ENCODE measurements around the gene CACNB2.
"Not testable (repeated sequence)": the region's sequence is repeated elsewhere in the genome, so short reads cannot be mapped to it uniquely, and the experiment has no call there.

The CACNB2 gene

DNA sequence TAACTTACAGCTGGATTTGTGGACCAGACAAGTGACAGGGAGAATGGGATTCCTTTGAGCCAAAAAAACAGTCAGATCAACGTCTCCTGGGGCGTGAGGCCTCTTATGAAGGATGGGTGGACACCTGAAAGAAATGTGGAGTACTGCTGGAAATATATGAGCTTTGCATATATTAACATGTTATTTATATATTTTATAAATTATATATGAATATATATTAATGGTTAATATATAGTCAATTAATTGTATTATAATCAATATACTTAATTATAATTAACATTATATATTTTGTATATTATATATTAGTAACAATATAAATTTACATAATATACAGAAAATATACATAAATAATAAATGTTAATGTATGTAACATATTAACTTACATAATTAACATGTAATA is 57.5 kb downstream of the CACNB2 start:
- no peak for DNase-seq (ENCODE audit: low read depth in 2 of 3, low spot score in 1 of 3)

- no peak for DNase-seq (ENCODE audit: low read depth in 2 of 3, low spot score in 1 of 3)
Observed at GRCh38 chr10:18201877-18202276, 61.7 kb downstream of the CACNB2 start.

- DNase-seq (ENCODE audit: low read depth in 2 of 3, low spot score in 1 of 3), result no peak
Observed at GRCh38 chr10:18202680-18203460, 62.6 kb downstream of the CACNB2 start.

DNA sequence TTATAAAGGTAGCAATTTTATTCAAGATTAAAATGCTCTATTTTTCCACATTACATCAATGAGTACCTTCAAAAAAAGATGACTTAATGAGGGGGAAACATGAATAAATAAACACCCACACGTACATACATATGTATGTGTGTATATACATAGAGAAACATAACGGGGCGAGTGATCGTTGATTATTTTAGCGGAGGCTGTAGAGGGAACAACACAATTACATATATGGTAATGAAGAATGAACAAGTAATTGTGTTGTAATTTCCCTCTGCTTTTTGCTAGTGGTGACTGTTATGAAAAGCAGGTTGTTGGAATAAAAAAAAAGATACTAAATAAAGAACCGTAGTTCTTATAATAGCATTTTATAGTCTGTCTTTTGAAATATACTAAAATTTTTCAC is 63.2 kb downstream of the CACNB2 start:
- DNase-seq (ENCODE audit: low read depth in 2 of 3, low spot score in 1 of 3), result no peak

DNA sequence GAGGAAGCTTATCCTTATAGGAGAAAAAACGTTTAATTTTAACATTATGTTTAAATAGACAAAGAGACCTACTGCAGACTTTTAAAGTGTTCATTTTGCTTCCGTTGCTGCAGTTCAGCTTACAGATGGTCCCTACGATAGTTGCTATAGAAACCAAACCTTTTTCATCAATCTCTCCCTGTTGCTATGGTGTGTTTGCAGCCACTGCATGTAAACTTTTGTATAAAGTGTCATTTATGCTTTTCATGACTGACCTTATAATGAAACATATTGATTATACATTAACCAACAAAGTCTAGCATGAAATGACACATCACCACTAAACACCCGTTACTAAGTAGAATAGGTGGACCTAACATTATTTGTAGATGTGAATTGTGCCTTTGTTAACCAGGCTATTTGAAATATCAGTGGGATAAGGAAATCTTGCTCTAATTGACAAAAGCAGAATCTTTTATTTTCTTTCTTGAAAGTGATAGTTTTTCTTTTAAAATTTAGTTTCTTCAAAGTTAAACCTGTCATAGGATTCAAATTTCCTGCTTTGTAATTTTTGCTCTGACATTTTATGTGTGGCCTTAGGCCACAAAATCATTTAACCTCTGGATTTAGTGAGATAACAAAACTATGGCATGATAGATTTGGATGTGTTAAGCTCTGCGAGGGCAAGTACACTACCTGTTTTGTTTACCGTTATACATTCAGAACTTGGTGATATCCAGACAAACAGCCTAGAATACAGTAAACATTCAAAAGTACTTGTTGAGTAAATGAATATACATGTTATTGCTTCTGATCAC is 64.0 kb downstream of the CACNB2 start:
- DNase-seq (ENCODE audit: low read depth in 2 of 3, low spot score in 1 of 3), result no peak

DNA sequence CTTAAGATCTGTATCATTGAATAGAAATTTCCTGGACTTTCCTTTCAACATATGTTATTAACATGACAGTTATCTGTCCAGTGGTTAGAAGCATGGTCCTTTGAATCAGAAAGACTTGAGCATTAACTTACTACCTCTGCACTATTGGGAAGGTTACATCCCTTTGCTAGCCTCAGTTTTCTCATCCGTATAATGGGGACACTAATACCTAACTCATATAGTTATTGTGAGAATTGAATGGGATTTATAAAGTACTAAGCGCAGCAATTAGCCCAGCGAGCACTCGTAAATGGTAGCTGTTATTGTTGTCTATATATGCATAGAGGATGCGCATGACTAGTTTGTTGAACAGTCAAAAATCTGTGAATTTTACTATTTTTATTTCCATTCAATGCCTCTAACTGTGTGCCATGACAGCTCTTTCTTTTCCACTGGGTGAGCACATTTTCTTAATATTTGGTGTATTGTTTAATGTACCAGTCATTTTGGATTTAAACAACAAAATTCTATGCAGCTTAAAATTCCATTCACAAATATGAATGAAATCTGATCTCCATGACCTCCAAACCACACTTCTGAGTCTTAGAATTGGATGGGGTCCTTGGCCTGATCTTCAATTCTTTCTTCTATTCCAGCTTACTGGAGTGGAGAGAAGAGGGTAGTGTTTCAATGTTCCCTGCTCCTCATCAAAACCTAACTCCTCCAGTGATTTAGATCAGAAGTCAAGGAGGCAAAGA is 65.0 kb downstream of the CACNB2 start:
- DNase-seq (ENCODE audit: low read depth in 2 of 3, low spot score in 1 of 3), result no peak

- not testable (repeated sequence) for DNase-seq (ENCODE audit: low read depth in 2 of 3, low spot score in 1 of 3)
Observed at GRCh38 chr10:18208186-18208585, 68.0 kb downstream of the CACNB2 start.

- DNase-seq (ENCODE audit: low read depth in 2 of 3, low spot score in 1 of 3), result no peak
Observed at GRCh38 chr10:18209241-18209640, 69.0 kb downstream of the CACNB2 start.

GRCh38 chr10:18210711-18211110 is 70.5 kb downstream of the CACNB2 start:
- DNase-seq (ENCODE audit: low read depth in 2 of 3, low spot score in 1 of 3), result no peak

DNA sequence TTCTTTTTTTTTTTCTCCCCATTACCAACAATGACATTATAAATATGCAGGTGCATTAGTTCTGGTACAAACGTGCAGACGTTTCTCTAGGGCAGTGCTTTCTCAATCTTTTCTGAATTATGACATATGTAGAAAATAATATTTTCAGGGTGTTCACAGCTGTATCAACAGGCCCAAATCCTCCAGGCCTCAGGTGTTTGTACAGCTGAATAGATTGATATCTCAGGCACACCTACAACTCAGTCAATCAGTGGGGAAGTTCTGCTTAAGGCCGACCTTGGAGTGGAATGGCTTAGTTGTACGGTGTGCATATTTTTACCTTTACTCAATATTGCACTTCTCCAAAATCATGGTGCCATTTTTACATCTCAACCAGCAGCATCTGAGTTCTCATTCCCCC is 71.6 kb downstream of the CACNB2 start:
- no peak for DNase-seq (ENCODE audit: low read depth in 2 of 3, low spot score in 1 of 3)

DNA sequence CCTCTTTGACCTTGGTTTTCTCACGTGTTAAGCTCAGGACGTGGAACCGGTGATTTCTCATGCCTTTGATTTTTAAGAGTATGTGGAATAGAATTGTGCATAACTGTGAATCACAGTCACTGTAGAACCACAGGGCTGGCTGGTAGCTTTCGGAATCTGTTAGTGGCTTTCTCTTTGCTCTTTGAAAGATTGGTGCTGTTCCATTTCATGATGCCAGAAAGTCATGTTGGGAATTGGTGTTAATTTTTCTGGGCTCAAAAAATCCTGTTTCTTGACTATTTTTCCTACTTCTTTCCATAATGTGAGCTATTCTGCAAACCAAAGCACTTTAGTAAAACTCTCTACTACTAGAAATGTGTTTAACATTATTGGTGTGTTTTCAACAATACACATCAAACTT is 73.0 kb downstream of the CACNB2 start:
- no peak for DNase-seq (ENCODE audit: low read depth in 2 of 3, low spot score in 1 of 3)

- peak in 1 of 3 donors; percentile 34 for DNase-seq (ENCODE audit: low read depth in 2 of 3, low spot score in 1 of 3)
Observed at GRCh38 chr10:18214691-18215563, 74.7 kb downstream of the CACNB2 start.

DNA sequence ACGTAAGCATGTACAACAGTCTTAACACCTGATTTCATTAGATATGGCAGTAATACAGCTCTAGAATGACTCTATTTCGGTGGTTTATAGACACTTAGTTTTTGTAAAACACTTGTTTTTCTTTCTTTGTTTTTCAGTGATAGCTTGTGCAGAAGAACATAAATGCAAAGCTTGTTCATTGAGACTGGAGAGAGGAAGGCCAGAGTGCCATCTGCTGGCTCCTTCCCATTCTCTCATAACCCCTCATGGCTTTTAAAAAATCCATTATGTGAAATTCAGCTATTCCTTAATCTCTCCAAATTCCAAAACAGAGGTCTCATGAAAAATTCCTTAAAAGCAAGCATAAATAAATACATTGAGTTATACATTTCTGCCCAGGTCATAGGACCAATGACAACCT is 76.3 kb downstream of the CACNB2 start:
- DNase-seq (ENCODE audit: low read depth in 2 of 3, low spot score in 1 of 3), result no peak

DNA sequence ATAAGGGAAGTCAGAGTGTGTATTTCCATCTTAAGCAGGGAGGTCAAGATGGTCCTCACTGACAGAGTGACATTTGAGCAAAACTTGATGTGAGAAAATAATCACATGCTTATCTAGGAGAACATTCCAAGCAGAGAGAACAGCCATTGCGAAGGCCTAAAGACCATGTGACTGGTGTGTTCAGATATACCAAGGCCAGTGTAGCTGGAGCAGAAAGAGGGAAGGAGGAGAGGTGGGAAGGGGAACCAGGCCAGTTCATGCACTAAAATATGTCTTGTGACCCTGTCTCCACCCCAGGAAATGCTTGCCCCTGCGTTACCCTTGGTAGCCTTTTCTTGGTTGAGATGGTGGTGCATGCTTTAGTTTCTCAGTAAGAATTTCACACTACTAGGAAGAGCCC is 77.4 kb downstream of the CACNB2 start:
- DNase-seq (ENCODE audit: low read depth in 2 of 3, low spot score in 1 of 3), result no peak

- DNase-seq (ENCODE audit: low read depth in 2 of 3, low spot score in 1 of 3), result no peak
Observed at GRCh38 chr10:18219146-18219545, 78.9 kb downstream of the CACNB2 start.

GRCh38 chr10:18221123-18221522 is 80.9 kb downstream of the CACNB2 start:
- DNase-seq (ENCODE audit: low read depth in 2 of 3, low spot score in 1 of 3), result no peak

DNA sequence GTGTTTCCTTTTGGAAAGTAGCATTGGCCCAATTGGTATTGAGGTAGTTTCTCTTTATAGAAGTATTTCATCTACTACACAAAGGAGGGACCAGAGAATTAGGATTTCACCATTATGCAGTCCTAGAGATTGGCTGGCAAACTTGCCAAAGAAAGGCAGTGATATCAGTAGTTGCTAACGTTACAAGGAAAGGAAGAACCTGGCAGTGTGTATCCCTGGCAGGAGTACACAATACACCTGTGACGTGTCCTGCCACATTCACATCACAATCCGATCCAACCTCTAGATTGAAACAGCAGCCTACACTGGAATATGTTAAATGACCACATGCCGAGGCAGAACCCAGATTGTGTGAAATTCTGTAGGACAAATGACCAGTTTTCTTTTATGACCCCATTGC is 81.7 kb downstream of the CACNB2 start:
- DNase-seq (ENCODE audit: low read depth in 2 of 3, low spot score in 1 of 3), result no peak

DNA sequence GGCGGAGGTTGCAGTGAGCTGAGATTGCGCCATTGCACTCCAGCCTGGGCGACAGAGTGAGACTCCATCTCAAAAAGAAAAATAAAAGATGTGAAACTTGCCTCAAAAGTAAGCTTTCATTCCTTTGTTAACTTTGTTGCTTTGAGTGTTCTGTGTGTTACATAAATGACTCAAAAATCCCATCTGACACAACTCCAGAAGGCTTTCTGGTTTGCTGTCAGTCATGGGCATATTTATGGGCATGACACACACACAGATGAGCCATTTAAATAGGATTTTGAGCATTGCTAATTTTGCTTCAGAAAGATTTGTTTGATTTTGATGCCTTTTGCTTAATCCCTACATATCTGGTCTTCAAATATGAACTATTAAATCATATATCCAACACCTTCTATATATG is 82.6 kb downstream of the CACNB2 start:
- no peak for DNase-seq (ENCODE audit: low read depth in 2 of 3, low spot score in 1 of 3)

- DNase-seq (ENCODE audit: low read depth in 2 of 3, low spot score in 1 of 3), result no peak
Observed at GRCh38 chr10:18223898-18224297, 83.7 kb downstream of the CACNB2 start.

GRCh38 chr10:18224626-18225445 is 84.6 kb downstream of the CACNB2 start:
- no peak for DNase-seq (ENCODE audit: low read depth in 2 of 3, low spot score in 1 of 3)

All from stimulated activated CD4-positive, alpha-beta T cell treated with anti-CD3 and anti-CD28 coated beads, Interleukin-12 subunit alpha, Interleukin-12 subunit beta, amount 100 ng/mL, for 48 hours (primary cell).